Testis (tissue), 2 donors: ENCODE data around the gene BRAF.

Experiments used
- POLR2A ChIP-seq: fragments of 450-650 bp; IDR thresholded peaks from one replicate; pipeline ENCODE4 v1.6.1; 2017; ENCODE audit warnings: antibody characterized with exemption, mild to moderate bottlenecking, moderate library complexity
- TF ChIP-seq, protein P1 (sequence below), 3 experiments: fragments of 450-650 bp in 2 of 3; fragments of 200-600 bp in 1 of 3; sonication (generic) in 1 of 3; IDR thresholded peaks; one replicate each; pipeline ENCODE4 v1.5.1; 2016 to 2019; ENCODE audit warnings: antibody characterized with exemption in 3 of 3, mild to moderate bottlenecking in 2 of 3, moderate library complexity in 1 of 3

DNA sequence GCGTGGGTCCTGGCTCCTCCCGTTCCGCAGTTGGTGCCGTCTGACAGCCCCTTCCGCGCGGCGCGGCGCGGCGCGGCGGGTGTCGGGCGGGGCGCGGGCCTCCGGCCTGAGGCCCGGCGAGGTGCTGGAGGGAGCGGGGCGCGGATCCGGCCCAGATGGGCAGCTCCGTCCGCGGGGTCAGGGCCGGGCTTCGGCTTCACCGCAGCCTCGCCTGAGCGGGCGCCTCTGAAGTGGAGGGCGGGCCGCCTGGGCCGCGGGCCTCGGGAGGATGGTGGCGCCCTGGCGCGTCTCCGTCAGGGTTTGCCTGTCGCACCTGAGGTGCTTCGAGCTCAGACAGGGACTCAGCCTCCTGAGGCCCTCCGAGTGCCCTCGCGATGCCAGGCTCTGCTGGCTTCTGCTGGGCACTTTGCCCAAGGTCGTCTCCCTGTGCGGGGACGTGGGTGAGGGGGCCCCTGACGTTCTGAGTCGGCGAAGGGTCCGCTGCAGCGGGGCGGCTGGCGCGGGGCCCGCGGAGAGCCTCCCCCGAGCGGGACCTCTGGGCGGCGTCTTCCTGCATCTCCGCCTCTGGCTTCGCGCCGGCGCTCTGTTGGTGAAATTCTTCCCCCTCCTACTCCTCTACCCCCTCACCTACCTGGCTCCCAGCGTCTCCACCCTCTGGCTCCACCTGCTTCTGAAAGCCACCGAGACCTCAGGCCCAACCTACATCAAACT lies 251.5 kb downstream of the BRAF start:
- no peak for TF ChIP-seq POLR2A
- TF ChIP-seq, protein P1, sequence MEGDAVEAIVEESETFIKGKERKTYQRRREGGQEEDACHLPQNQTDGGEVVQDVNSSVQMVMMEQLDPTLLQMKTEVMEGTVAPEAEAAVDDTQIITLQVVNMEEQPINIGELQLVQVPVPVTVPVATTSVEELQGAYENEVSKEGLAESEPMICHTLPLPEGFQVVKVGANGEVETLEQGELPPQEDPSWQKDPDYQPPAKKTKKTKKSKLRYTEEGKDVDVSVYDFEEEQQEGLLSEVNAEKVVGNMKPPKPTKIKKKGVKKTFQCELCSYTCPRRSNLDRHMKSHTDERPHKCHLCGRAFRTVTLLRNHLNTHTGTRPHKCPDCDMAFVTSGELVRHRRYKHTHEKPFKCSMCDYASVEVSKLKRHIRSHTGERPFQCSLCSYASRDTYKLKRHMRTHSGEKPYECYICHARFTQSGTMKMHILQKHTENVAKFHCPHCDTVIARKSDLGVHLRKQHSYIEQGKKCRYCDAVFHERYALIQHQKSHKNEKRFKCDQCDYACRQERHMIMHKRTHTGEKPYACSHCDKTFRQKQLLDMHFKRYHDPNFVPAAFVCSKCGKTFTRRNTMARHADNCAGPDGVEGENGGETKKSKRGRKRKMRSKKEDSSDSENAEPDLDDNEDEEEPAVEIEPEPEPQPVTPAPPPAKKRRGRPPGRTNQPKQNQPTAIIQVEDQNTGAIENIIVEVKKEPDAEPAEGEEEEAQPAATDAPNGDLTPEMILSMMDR (IDR thresholded peaks at IDR 0.05) = no peak
